ENCODE measurements around the gene TMEM8B. TPM values are rescaled to one million over a fixed set of nuclear protein-coding genes. Genes with fewer than 3 reads are reported as not detected.

The TMEM8B gene
- total and polyA plus RNA-seq, 8 donors = 6.4 to 30.7 (median 26.4) TPM

- peaks cover 0 to 14% of the 10 kb centered on the region in 2 donors for H3K27me3 ChIP-seq
- intact Hi-C loops (cut with DNase I) = no loop called here
Observed at GRCh38 chr9:35792826-35793225, 36.2 kb upstream of the TMEM8B start.

GRCh38 chr9:35793461-35793860 is 35.6 kb upstream of the TMEM8B start:
- DNase-seq (no peak), ATAC-seq (no peak)
- intact Hi-C loops (cut with DNase I) = no loop called here
- peaks cover 9 to 22% of the 10 kb centered on the region in 2 donors for H3K4me1 ChIP-seq
- H3K27me3 ChIP-seq = peaks cover 0 to 14% of the 10 kb centered on the region in 2 donors
- H3K36me3 ChIP-seq = no peaks in the 10 kb centered on the region
- H3K9me3 ChIP-seq = no peaks in the 10 kb centered on the region
- H3K4me3 ChIP-seq = no peak overlapping the region
- no peak for TF ChIP-seq CTCF (IDR thresholded peaks at IDR 0.05)
- no peak overlapping the region for H3K27ac ChIP-seq

More at GRCh38 chr9:35792826-35793225, 36.2 kb upstream of the TMEM8B start:
- no peak for TF ChIP-seq CTCF (IDR thresholded peaks at IDR 0.05)
- H3K9me3 ChIP-seq = no peaks in the 10 kb centered on the region
- H3K36me3 ChIP-seq = no peaks in the 10 kb centered on the region
- no peak overlapping the region for H3K27ac ChIP-seq
- ATAC-seq (no peak), DNase-seq (no peak)
- H3K4me3 ChIP-seq = no peak overlapping the region
- peaks cover 9 to 22% of the 10 kb centered on the region in 2 donors for H3K4me1 ChIP-seq

GRCh38 chr9:35795695-35796094 is 33.3 kb upstream of the TMEM8B start:
- Histone ChIP-seq H3K4me3 (no peak overlapping the region), H3K27me3 (peaks cover 0 to 12% of the 10 kb centered on the region in 2 donors), H3K9me3 (no peaks in the 10 kb centered on the region), H3K36me3 (peaks cover 0 to 9% of the 10 kb centered on the region in 2 donors), H3K4me1 (peaks cover 6 to 16% of the 10 kb centered on the region in 2 donors), H3K27ac (no peak overlapping the region)
- intact Hi-C loops (cut with DNase I) = no loop called here
- DNase-seq (no peak), ATAC-seq (no peak)
- no peak for TF ChIP-seq CTCF (IDR thresholded peaks at IDR 0.05)

GRCh38 chr9:35797311-35798109 is 31.5 kb upstream of the TMEM8B start:
- Histone ChIP-seq H3K27ac (no peak overlapping the region), H3K27me3 (no peaks in the 10 kb centered on the region), H3K4me3 (no peak overlapping the region), H3K4me1 (peaks cover 3 to 8% of the 10 kb centered on the region in 2 donors), H3K36me3 (peaks cover 0 to 15% of the 10 kb centered on the region in 2 donors), H3K9me3 (no peaks in the 10 kb centered on the region)
- intact Hi-C loops (cut with DNase I) = no loop called here
- no peak for TF ChIP-seq CTCF (IDR thresholded peaks at IDR 0.05)
- ATAC-seq = no peak
- no peak for DNase-seq

GRCh38 chr9:35798658-35799374 is 30.2 kb upstream of the TMEM8B start:
- Histone ChIP-seq H3K27me3 (no peaks in the 10 kb centered on the region), H3K9me3 (no peaks in the 10 kb centered on the region), H3K36me3 (peaks cover 0 to 19% of the 10 kb centered on the region in 2 donors), H3K4me1 (peaks cover 0 to 2% of the 10 kb centered on the region in 2 donors), H3K27ac (no peak overlapping the region), H3K4me3 (no peak overlapping the region)
- no peak for TF ChIP-seq CTCF (IDR thresholded peaks at IDR 0.05)
- ATAC-seq (peak; percentile 23), DNase-seq (no peak)
- intact Hi-C loops (cut with DNase I) = no loop called here
